Liver (tissue), 3 donors: ENCODE results near the gene RPL26.

Experiments used
- SP1 ChIP-seq: IDR thresholded peaks from 2 replicates; pipeline ENCODE4 v1.6.1; 2018; ENCODE audit warnings: antibody characterized with exemption, mild to moderate bottlenecking
- TF ChIP-seq, protein P1 (sequence below): fragments of 150-350 bp; IDR thresholded peaks from 2 replicates; pipeline ENCODE4 v1.5.1; 2017; ENCODE audit warnings: improper control_type of control experiment, low read depth, low read length; ENCODE audit not compliant: missing input control
- TF ChIP-seq, protein P2 (sequence below): IDR thresholded peaks from 2 replicates; pipeline ENCODE4 v1.6.1; 2016; ENCODE audit warnings: antibody characterized with exemption
- TF ChIP-seq, protein P3 (sequence below): IDR thresholded peaks from 2 replicates; pipeline ENCODE4 v1.6.1; 2016; ENCODE audit warnings: antibody characterized with exemption
- donor health status: healthy.
- donor health status: healthy.

DNA sequence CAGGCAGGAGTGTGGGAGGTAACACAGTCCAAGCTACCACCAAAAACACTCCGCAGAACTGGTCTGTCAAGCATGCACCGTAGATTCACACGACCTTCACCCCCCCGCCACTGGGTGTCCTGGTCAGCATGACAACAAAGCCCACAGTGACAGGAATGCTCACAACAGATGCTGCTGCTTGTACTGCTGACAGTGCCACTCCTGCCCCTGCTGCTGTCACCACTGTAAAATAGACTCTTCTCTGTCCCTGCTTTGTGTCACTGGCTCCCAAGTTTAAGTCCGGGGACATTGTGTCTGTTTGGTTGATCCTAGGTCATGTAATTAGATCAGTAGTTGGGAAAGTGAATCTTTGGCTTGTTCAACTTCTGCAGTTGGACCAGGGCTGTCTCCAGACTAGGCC is 50.3 kb downstream of the RPL26 start:
- TF ChIP-seq, protein P1, sequence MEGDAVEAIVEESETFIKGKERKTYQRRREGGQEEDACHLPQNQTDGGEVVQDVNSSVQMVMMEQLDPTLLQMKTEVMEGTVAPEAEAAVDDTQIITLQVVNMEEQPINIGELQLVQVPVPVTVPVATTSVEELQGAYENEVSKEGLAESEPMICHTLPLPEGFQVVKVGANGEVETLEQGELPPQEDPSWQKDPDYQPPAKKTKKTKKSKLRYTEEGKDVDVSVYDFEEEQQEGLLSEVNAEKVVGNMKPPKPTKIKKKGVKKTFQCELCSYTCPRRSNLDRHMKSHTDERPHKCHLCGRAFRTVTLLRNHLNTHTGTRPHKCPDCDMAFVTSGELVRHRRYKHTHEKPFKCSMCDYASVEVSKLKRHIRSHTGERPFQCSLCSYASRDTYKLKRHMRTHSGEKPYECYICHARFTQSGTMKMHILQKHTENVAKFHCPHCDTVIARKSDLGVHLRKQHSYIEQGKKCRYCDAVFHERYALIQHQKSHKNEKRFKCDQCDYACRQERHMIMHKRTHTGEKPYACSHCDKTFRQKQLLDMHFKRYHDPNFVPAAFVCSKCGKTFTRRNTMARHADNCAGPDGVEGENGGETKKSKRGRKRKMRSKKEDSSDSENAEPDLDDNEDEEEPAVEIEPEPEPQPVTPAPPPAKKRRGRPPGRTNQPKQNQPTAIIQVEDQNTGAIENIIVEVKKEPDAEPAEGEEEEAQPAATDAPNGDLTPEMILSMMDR, result no peak
- TF ChIP-seq SP1, result no peak
- TF ChIP-seq, protein P2, sequence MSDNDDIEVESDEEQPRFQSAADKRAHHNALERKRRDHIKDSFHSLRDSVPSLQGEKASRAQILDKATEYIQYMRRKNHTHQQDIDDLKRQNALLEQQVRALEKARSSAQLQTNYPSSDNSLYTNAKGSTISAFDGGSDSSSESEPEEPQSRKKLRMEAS, result no peak
- TF ChIP-seq, protein P3, sequence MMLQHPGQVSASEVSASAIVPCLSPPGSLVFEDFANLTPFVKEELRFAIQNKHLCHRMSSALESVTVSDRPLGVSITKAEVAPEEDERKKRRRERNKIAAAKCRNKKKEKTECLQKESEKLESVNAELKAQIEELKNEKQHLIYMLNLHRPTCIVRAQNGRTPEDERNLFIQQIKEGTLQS, result no peak
